ENCODE measurements around the gene ABCB9. TPM values are rescaled to one million over a fixed set of nuclear protein-coding genes. Genes with fewer than 3 reads are reported as not detected.
"Not testable (repeated sequence)": the region's sequence is repeated elsewhere in the genome, so short reads cannot be mapped to it uniquely, and the experiment has no call there.

Gene ABCB9
- total RNA-seq, 4 donors from 2014 or later, result 1.7 to 6.2 (median 4.2) TPM

DNA sequence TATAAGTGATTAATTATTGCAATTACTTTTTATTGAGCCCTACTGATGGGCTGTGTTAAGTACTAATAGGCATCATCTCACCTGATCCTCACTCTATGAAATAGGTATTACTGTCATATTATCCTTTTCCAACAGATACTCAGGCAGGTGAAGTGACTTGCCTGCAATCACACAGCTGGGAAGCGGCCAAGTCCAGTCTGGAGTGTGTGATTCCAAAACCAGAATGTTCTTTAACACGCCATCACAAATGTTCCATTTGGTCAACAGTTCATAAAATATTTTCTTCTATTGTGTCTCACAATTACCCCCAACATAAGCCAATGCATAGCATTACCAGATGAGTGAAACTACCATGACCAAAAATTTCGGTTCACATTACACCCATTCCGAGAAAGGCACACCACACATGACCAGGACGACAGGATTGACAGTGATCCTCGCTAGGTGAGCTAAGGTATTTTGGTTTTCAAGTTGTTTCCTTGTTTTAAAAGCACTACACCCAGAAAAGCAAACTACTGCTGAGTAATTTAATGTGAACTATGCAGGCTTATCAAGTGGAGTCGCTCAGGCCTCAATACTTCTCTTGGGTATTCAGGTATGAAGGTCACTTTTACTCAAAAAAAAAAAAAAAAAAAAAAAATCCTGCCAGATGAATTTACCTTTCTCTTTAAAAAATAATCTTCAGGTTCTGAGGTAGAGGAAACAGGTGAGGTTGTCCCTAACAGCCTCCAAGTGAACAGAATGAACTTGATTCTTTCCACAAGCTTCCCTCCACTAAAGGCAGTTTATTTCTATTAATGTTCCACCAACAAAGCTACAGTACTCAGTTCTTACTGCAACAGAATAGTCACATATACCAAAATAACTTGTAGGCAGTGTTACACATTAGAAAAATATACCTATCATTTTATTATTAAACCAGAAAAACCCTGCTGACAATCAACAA, 72.8 kb downstream of the ABCB9 start:
- no peak for DNase-seq (ENCODE audit: extremely low spot score)
- Histone ChIP-seq H3K4me1 (peaks cover 62 to 72% (median 69%) of the 10 kb centered on the region in 4 donors), H3K27ac (replicated peaks in 1 of 4) (peak overlapping the region; percentile 85 to 96 (median 93)), H3K9me3 (no peaks in the 10 kb centered on the region), H3K4me3 (peak overlapping the region; percentile 76 to 96 (median 91)), H3K36me3 (no peaks in the 10 kb centered on the region), H3K27me3 (peaks cover 0 to 4% (median 0%) of the 10 kb centered on the region in 4 donors)
- WGBS, result 79% methylated on average over 7 of the region's 7 CpGs
- intact Hi-C loops (cut with DNase I), result no loop called here
- TF ChIP-seq, protein P1, sequence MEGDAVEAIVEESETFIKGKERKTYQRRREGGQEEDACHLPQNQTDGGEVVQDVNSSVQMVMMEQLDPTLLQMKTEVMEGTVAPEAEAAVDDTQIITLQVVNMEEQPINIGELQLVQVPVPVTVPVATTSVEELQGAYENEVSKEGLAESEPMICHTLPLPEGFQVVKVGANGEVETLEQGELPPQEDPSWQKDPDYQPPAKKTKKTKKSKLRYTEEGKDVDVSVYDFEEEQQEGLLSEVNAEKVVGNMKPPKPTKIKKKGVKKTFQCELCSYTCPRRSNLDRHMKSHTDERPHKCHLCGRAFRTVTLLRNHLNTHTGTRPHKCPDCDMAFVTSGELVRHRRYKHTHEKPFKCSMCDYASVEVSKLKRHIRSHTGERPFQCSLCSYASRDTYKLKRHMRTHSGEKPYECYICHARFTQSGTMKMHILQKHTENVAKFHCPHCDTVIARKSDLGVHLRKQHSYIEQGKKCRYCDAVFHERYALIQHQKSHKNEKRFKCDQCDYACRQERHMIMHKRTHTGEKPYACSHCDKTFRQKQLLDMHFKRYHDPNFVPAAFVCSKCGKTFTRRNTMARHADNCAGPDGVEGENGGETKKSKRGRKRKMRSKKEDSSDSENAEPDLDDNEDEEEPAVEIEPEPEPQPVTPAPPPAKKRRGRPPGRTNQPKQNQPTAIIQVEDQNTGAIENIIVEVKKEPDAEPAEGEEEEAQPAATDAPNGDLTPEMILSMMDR (IDR thresholded peaks at IDR 0.05), result no peak
- TF ChIP-seq POLR2A (IDR thresholded peaks at IDR 0.05; ENCODE audit: low read depth), result no peak
- no peak for TF ChIP-seq POLR2AphosphoS5 (IDR thresholded peaks at IDR 0.05)
- no peak for TF ChIP-seq EP300 (IDR thresholded peaks at IDR 0.05)

DNA sequence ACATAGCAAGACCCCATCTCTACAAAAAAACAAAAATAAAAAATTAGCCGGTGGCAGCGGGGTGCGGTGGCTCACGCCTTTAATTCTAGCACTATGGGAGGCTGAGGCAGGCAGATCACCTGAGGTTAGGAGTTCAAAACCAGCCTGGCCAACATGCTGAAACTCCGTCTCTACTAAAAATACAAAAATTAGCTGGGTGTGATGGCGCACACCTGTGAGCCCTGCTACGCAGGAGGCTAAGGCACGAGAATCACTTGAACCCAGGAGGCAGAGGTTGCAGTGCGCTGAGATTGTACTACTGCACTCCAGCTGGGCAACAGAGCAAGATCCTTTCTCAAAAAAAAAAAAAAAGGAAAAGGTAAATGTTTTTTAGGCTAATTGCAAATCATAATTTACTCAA, 73.5 kb downstream of the ABCB9 start:
- H3K9me3 ChIP-seq; H3K27me3 ChIP-seq; DNase-seq (ENCODE audit: extremely low spot score); H3K36me3 ChIP-seq; intact Hi-C loops (cut with DNase I): not testable (repeated sequence)
- H3K27ac ChIP-seq (replicated peaks in 1 of 4), result peak overlapping the region; percentile 85 to 96 (median 93)
- peak overlapping the region in 1 of 4 donors; percentile 33 for H3K4me3 ChIP-seq
- H3K4me1 ChIP-seq, result peaks cover 68 to 79% (median 77%) of the 10 kb centered on the region in 4 donors
- 92% methylated on average over 9 of the region's 9 CpGs for WGBS

DNA sequence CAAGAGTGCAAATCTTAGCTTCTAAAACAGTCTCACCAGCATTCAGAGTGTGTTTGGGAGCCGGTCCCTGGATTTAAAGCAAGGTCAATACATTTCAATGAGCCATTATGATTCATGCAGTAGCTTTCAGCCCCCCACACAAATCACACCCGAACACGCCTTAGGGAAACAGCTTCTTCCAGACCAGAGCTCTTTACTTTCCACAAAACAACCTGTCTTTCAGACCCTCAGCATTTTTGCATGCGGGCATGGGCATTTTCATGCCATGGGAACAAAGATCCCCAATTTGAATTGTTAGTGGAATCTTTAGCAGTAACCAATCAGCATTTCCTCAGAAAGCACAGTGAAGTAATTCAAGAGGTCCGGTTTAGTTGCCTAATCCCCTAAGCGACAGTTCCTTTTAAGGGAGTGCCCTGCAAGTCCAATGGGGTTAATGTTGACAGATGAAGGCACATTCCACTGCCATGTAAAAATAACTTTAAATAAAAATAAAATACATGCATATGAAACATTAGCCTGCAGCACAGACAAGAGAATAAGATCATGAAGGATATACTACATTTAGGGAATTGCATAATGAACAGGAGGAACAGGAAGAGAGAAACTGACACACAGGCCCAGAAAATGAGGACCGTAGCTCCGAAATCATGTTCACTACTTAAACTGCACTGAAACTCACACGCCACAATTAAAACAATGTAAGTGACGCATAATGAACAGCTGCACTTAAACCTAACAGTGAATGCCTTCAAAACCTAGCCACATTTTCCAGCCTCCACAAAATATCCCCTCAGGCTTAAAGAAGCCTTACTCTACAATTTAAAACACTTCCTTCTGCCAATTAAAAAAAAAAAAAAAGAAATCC, 74.4 kb downstream of the ABCB9 start:
- Histone ChIP-seq H3K27ac (replicated peaks in 1 of 4) (peak overlapping the region; percentile 85 to 96 (median 93)), H3K36me3 (no peaks in the 10 kb centered on the region), H3K4me3 (peak overlapping the region; percentile 10 to 33 (median 28)), H3K27me3 (peaks cover 0 to 4% (median 0%) of the 10 kb centered on the region in 4 donors), H3K9me3 (no peaks in the 10 kb centered on the region), H3K4me1 (peaks cover 76 to 88% (median 85%) of the 10 kb centered on the region in 4 donors)
- TF ChIP-seq EP300 (IDR thresholded peaks at IDR 0.05) (no peak), POLR2AphosphoS5 (IDR thresholded peaks at IDR 0.05) (no peak), POLR2A (IDR thresholded peaks at IDR 0.05; ENCODE audit: low read depth) (no peak)
- TF ChIP-seq, protein P1 (IDR thresholded peaks at IDR 0.05), result no peak
- 14% methylated on average over 10 of the region's 10 CpGs for WGBS
- intact Hi-C loops (cut with DNase I), result no loop called here
- DNase-seq (ENCODE audit: extremely low spot score), result no peak

DNA sequence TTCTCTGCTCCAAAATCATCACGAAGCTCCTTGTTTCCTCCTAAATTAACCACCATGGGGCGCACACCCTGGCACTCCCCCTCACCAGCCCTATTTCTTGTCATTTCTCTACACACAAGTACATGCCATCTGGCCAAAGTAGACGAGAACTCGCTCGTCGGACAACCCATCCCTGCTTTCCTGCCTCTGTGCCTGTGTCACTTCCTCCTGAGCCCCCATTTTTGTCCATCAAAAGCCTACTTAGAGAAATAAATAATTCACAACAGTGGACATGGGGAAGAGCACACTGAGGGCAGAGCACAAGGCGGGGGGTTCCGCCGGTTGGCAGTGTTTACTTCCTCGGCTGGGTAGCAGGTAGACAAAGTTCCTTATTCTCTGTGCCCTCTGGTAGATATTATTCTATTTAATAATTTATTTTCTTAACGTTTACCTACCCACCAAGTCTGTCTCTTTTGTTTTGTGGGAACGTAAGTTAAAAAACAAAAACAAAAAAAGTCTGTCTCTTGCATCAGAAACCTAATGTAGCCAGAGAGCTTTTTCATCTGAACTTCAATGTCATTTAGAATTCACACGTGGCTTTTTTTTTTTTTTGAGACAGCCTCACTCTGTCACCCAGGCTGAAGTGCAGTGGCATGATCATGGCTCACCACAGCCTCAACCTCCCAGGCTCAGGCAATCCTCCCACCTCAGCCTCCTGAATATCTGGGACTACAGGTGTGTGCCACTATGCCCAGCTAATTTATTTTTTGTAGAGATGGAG, 76.3 kb downstream of the ABCB9 start:
- 69% methylated on average over 13 of the region's 13 CpGs for WGBS
- intact Hi-C loops (cut with DNase I), result no loop called here
- H3K27me3 ChIP-seq, result no peaks in the 10 kb centered on the region
- peaks cover 85 to 95% (median 90%) of the 10 kb centered on the region in 4 donors for H3K4me1 ChIP-seq
- no peak for DNase-seq (ENCODE audit: extremely low spot score)
- no peaks in the 10 kb centered on the region for H3K9me3 ChIP-seq
- TF ChIP-seq EP300 (IDR thresholded peaks at IDR 0.05) (no peak), POLR2A (IDR thresholded peaks at IDR 0.05; ENCODE audit: low read depth) (no peak), POLR2AphosphoS5 (IDR thresholded peaks at IDR 0.05) (no peak)
- TF ChIP-seq, protein P1 (IDR thresholded peaks at IDR 0.05), result no peak
- no peak overlapping the region for H3K4me3 ChIP-seq
- H3K27ac ChIP-seq (replicated peaks in 1 of 4), result peak overlapping the region; percentile 77 to 94 (median 82)
- no peaks in the 10 kb centered on the region for H3K36me3 ChIP-seq

All from esophagus muscularis mucosa (tissue), 4 donors.